Panc1 (cell line): ENCODE data around the gene CMTM3.

Source experiments
- CTCF ChIP-seq: fragments of 450-650 bp; IDR thresholded peaks from 2 replicates; pipeline ENCODE4 v1.5.1; 2017; ENCODE audit warnings: mild to moderate bottlenecking
- POLR2AphosphoS5 ChIP-seq: IDR thresholded peaks from 2 replicates; pipeline ENCODE4 v1.6.1; 2012; ENCODE audit warnings: mild to moderate bottlenecking, low read depth, low read length, moderate library complexity
- REST ChIP-seq, 2 experiments: IDR thresholded peaks; 2 replicates each; pipeline ENCODE4 v1.6.1; 2011 to 2012; ENCODE audit warnings: low read depth in 2 of 2, control low read depth in 1 of 2, low read length in 1 of 2, mild to moderate bottlenecking in 1 of 2, moderate library complexity in 1 of 2; ENCODE audit not compliant: insufficient read depth in 1 of 2
- SIN3A ChIP-seq: IDR thresholded peaks from 2 replicates; pipeline ENCODE4 v1.6.1; 2012; ENCODE audit warnings: low read depth, mild to moderate bottlenecking, low read length, moderate library complexity, borderline replicate concordance; ENCODE audit not compliant: insufficient read depth

- no peak for TF ChIP-seq CTCF
- no peak for TF ChIP-seq REST (IDR thresholded peaks at IDR 0.05; ENCODE audit: insufficient read depth in 1 of 2, low read depth in 2 of 2, low read length in 1 of 2)
- TF ChIP-seq POLR2AphosphoS5: no peak
- no peak for TF ChIP-seq SIN3A
Measured at GRCh38 chr16:66623755-66624154, 19.3 kb downstream of the CMTM3 start.
